PC-3 (cell line): Measurements from ENCODE around the gene EHMT1.

Source experiments
- EZH2 ChIP-seq: fragments of 300-600 bp; sonication (generic); IDR thresholded peaks from one replicate; pipeline ENCODE4 v1.6.1; 2017; ENCODE audit warnings: antibody characterized with exemption, mild to moderate bottlenecking, low read length; ENCODE audit not compliant: unreplicated experiment
- EZH2phosphoT487 ChIP-seq: fragments of 300-600 bp; sonication (generic); IDR thresholded peaks from 2 replicates; pipeline ENCODE4 v1.6.1; 2018; ENCODE audit warnings: mild to moderate bottlenecking, antibody characterized with exemption, low read length, borderline replicate concordance
- TF ChIP-seq, protein P1 (sequence below): fragments of 300-600 bp; sonication (generic); conservative IDR thresholded peaks from 2 replicates; pipeline ENCODE4 v1.5.1; 2017; ENCODE audit warnings: antibody characterized with exemption, low read depth, mild to moderate bottlenecking, low read length

DNA sequence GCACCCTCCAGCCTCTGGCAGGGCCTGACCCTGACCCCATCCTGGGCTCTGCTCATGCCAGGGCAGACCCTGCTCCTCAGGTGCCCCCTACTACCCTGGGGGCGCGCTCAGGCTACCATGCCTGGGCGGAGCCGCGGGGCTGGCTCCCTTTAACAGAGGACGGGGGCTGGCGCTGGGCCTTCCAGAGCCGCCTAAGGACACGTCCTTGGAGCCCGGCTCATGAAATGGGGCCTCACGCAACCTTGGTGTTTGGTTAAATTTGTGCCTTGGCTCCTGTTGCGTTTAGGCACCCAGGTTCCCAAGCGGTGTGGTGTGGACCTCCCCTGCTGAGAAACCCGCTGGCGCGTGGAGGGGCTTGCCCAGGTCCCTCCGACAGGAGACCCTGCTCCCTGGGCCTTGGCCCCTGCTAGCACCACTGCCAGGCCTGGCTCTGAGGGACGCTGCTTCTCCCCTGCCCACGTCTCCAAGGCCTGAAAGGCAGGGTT, 3.4 kb upstream of the EHMT1 start:
- TF ChIP-seq, protein P1, sequence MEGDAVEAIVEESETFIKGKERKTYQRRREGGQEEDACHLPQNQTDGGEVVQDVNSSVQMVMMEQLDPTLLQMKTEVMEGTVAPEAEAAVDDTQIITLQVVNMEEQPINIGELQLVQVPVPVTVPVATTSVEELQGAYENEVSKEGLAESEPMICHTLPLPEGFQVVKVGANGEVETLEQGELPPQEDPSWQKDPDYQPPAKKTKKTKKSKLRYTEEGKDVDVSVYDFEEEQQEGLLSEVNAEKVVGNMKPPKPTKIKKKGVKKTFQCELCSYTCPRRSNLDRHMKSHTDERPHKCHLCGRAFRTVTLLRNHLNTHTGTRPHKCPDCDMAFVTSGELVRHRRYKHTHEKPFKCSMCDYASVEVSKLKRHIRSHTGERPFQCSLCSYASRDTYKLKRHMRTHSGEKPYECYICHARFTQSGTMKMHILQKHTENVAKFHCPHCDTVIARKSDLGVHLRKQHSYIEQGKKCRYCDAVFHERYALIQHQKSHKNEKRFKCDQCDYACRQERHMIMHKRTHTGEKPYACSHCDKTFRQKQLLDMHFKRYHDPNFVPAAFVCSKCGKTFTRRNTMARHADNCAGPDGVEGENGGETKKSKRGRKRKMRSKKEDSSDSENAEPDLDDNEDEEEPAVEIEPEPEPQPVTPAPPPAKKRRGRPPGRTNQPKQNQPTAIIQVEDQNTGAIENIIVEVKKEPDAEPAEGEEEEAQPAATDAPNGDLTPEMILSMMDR: no peak
- no peak for TF ChIP-seq EZH2
- TF ChIP-seq EZH2phosphoT487: no peak
